Parathyroid adenoma (tissue), 2 donors: ENCODE results near the gene NPEPL1.

Experiments used
- H2AFZ ChIP-seq: fragments of 300-600 bp; sonication (generic); one replicate; pipeline ENCODE4 v1.7.0; 2017; ENCODE audit warnings: antibody characterized with exemption, mild to moderate bottlenecking
- H3K27ac ChIP-seq: fragments of 300-600 bp; sonication (generic); one replicate; pipeline ENCODE4 v1.7.0; 2017
- H3K27me3 ChIP-seq: fragments of 300-600 bp; sonication (generic); one replicate; pipeline ENCODE4 v1.7.0; 2017; ENCODE audit warnings: low read length; ENCODE audit not compliant: control insufficient read depth, insufficient read depth
- H3K36me3 ChIP-seq: fragments of 300-600 bp; sonication (generic); one replicate; pipeline ENCODE4 v1.7.0; 2017; ENCODE audit warnings: low read length; ENCODE audit not compliant: control insufficient read depth, insufficient read depth
- H3K4me1 ChIP-seq: fragments of 300-600 bp; sonication (generic); one replicate; pipeline ENCODE4 v1.7.0; 2017; ENCODE audit warnings: control low read depth
- H3K4me2 ChIP-seq: fragments of 300-600 bp; sonication (generic); one replicate; pipeline ENCODE4 v1.7.0; 2017; ENCODE audit warnings: low read length
- H3K4me3 ChIP-seq: fragments of 300-600 bp; sonication (generic); one replicate; pipeline ENCODE4 v1.7.0; 2017; ENCODE audit warnings: low read depth, low read length
- H3K79me2 ChIP-seq: fragments of 300-600 bp; sonication (generic); one replicate; pipeline ENCODE4 v1.7.0; 2017; ENCODE audit warnings: control low read depth
- H3K9ac ChIP-seq: fragments of 300-600 bp; sonication (generic); one replicate; pipeline ENCODE4 v1.7.0; 2017; ENCODE audit warnings: mild to moderate bottlenecking
- H3K9me3 ChIP-seq: fragments of 300-600 bp; sonication (generic); one replicate; pipeline ENCODE4 v1.7.0; 2017; ENCODE audit warnings: low read length; ENCODE audit not compliant: control insufficient read depth
- TF ChIP-seq, protein P1 (sequence below): fragments of 300-600 bp; sonication (generic); IDR thresholded peaks from one replicate; pipeline ENCODE4 v1.7.0; 2017; ENCODE audit warnings: antibody characterized with exemption, mild to moderate bottlenecking
- donor health status: primary hyperparathyroidism.

Gene NPEPL1

DNA sequence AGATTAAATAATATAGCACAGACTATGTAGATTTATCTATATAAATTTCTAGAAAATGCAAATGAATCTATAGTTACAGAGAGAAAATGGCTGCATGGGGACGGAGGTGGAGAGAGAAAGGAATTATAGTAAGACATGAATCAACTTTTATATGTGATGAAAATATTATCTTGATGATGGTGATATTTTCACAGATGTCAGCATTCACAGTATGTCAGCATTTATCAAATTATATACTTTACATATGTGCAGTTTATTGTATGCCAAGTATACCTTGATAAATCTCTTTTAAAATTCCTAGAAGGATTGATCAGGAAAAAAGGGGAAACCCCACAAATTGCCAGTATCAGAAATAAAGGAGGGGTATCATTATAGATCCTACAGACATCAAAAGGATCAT, 44.6 kb downstream of the NPEPL1 start:
- H3K4me1 ChIP-seq, result no peaks in the 10 kb centered on the region
- no peak overlapping the region for H3K4me3 ChIP-seq
- H3K4me2 ChIP-seq, result no peak overlapping the region
- H3K9ac ChIP-seq, result no peak overlapping the region
- H2AFZ ChIP-seq, result no peak overlapping the region
- H3K27me3 ChIP-seq, result no peaks in the 10 kb centered on the region
- no peaks in the 10 kb centered on the region for H3K36me3 ChIP-seq
- no peak overlapping the region for H3K27ac ChIP-seq
- H3K79me2 ChIP-seq, result no peaks in the 10 kb centered on the region
- TF ChIP-seq, protein P1, sequence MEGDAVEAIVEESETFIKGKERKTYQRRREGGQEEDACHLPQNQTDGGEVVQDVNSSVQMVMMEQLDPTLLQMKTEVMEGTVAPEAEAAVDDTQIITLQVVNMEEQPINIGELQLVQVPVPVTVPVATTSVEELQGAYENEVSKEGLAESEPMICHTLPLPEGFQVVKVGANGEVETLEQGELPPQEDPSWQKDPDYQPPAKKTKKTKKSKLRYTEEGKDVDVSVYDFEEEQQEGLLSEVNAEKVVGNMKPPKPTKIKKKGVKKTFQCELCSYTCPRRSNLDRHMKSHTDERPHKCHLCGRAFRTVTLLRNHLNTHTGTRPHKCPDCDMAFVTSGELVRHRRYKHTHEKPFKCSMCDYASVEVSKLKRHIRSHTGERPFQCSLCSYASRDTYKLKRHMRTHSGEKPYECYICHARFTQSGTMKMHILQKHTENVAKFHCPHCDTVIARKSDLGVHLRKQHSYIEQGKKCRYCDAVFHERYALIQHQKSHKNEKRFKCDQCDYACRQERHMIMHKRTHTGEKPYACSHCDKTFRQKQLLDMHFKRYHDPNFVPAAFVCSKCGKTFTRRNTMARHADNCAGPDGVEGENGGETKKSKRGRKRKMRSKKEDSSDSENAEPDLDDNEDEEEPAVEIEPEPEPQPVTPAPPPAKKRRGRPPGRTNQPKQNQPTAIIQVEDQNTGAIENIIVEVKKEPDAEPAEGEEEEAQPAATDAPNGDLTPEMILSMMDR, result no peak
- no peaks in the 10 kb centered on the region for H3K9me3 ChIP-seq

DNA sequence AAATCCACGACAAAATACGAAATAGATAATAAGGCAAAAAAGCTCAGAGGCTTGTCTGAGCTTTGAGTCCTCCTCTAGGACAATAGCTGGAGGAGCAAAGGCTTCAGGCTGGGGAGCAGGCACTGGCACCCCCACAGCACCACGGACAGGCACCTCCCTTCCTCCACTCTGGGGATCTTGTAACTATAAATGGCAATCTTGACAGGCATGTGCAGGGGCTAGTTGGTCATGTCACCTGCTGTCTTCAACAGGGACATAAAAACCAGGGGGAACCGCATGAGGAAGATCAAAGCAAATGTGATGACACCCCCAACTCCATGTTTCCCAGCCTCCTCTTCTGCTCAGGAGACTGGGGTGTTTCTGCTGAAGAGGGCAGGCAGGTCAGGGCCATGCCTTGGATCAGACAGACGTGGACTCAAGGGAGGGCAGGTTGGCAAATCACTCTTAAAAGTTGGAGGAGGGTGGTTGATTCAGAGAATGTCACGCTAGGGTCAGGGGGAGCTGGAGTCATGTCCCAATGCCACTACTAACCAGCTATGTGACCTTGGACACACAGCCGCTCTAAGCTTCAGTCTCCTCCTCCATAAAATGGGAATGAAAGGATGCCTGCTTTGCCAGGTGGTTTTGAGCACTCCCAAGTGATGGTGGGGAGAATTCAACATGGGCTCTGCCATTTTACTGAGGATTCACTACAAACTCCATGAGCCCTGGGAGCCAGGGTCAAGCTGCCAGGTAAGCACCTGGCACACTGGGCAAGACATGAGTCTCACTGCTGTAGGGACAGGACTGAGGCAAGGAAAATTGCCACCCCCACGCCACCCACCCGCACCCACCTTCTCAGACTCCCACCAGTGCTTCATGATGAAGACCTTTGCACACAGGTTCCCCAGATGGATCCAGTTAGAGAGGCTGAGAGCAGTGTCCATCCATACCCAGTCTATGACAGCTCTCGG, 48.0 kb downstream of the NPEPL1 start:
- Histone ChIP-seq H3K4me2 (no peak overlapping the region), H3K36me3 (no peaks in the 10 kb centered on the region), H3K79me2 (no peaks in the 10 kb centered on the region), H3K4me1 (no peaks in the 10 kb centered on the region), H3K9ac (no peak overlapping the region), H2AFZ (no peak overlapping the region), H3K27me3 (no peaks in the 10 kb centered on the region), H3K9me3 (no peaks in the 10 kb centered on the region), H3K4me3 (no peak overlapping the region), H3K27ac (no peak overlapping the region)
- TF ChIP-seq, protein P1, result no peak

DNA sequence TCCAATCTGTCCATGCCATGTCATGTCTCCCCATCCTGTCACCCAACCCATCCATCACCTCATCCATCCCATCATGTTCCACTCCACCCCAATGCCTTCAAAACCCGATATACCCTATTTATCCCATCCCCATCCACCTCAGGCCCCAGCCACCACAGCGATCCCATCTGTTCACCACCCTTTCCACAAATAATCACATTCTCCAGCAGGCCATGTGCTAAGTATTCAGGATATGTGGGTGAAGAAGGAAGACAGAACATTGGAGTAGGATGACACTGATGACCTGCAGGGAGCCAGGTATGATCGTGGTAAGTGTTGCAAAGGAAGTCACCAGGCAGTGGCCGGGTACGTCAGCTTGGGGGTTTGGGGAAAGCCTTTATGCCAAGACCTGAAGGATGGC, 48.8 kb downstream of the NPEPL1 start:
- Histone ChIP-seq H3K36me3 (no peaks in the 10 kb centered on the region), H3K4me3 (no peak overlapping the region), H2AFZ (no peak overlapping the region), H3K4me1 (no peaks in the 10 kb centered on the region), H3K4me2 (no peak overlapping the region), H3K27ac (no peak overlapping the region), H3K27me3 (no peaks in the 10 kb centered on the region), H3K9me3 (no peaks in the 10 kb centered on the region), H3K9ac (no peak overlapping the region), H3K79me2 (no peaks in the 10 kb centered on the region)
- TF ChIP-seq, protein P1, result no peak

DNA sequence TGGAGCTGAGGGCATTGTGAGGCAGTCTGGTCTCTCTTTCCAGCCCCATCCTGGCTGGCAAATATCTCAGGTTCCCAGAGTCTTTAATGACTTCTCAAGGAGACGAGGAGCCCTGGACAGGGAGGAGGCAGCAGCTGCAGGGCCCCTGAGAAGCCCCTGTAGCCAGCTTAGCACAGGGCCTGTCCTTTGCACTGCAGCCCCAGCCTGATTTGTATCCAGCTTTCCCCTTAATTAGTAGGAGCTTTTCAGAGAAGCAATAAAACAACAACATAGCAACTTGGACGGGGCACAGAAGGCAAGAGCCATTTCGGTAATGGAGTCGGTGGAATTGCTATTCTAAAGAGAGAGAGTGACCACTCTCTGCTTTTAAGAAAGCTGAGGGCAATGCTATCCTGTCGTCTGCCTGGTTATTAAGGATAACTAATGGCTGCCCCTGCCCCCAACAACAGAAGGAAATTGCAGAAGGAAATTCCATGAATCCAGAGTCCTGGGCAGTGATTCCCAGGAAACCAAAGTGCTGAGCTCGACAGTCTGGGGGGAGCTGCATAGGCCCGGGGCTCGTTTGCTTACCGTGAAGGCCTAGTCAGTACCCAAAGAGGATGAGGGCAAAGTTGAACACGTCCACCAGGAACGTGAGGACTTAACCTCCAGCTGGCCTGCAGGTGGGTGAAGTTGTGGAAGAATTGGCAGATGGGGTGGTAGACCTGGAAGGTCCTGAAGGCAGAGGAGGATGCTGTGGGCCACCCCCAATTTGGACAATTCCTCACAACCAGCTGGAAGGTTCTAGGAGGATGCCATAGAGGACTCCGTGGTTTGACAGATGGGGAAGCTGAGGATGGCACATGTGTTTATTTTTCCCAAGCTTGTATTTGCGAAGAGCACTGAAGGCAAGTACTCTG, 50.3 kb downstream of the NPEPL1 start:
- Histone ChIP-seq H3K4me1 (no peaks in the 10 kb centered on the region), H3K9me3 (no peaks in the 10 kb centered on the region), H3K27me3 (no peaks in the 10 kb centered on the region), H2AFZ (no peak overlapping the region), H3K9ac (no peak overlapping the region), H3K79me2 (no peaks in the 10 kb centered on the region), H3K4me3 (no peak overlapping the region), H3K27ac (no peak overlapping the region), H3K4me2 (no peak overlapping the region), H3K36me3 (no peaks in the 10 kb centered on the region)
- TF ChIP-seq, protein P1, result no peak
